HK-2 (cell line): Measurements from ENCODE around the gene POLA1.

ENCODE experiments used
- DNase-seq: peaks from one replicate; pipeline ENCODE4 v3.0.0-alpha.2; 2018; ENCODE audit not compliant: unreplicated experiment

Gene POLA1

GRCh38 chrX:25022499-25023325 lies 329.0 kb downstream of the POLA1 start:
- DNase-seq, result no peak

GRCh38 chrX:25023908-25024307 lies 330.2 kb downstream of the POLA1 start:
- DNase-seq, result no peak

DNA sequence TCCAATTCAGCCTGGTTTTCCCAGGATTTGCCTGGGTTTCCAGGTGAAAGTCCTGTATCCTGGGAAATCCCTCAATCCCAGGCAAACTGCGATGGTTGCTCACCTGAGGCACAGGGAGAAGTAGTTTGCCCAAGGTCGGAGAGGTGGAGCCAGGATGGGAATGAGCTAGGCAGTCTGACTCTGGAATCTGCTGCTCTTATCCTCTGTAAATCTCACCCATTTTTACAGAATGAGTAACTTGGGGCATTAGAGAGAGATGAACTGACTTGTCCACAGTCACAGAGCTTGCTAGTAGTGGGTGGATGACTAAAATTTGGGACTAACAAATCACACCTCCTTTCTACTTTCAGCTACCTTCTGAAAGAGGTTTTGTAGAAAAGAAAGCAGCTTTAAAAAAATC lies 331.9 kb downstream of the POLA1 start:
- DNase-seq, result no peak

GRCh38 chrX:25026576-25026975 lies 332.9 kb downstream of the POLA1 start:
- DNase-seq, result no peak

GRCh38 chrX:25028726-25029125 lies 335.0 kb downstream of the POLA1 start:
- no peak for DNase-seq

DNA sequence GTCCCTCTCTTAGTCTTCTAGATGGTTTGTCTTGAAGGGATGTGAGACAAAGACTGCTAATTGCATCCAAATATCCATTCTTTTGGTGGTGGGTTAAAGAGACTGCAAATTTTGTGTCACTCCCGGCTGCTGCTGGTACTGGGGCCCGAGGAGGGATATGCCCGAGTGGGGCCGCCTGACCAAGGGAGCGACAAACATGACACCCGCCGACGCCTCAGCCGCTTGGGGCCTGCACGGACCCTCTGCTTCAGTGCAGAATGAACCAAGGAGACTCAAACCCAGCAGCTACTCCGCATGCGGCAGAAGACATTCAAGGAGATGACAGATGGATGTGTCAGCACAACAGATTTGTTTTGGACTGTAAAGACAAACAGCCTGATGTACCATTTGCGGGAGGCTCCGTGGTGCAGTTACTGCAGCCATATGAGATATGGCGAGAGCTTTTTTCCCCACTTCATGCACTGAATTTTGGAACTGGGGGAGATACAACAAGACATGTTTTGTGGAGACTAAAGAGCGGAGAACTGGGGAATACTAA lies 335.6 kb downstream of the POLA1 start:
- DNase-seq, result no peak

DNA sequence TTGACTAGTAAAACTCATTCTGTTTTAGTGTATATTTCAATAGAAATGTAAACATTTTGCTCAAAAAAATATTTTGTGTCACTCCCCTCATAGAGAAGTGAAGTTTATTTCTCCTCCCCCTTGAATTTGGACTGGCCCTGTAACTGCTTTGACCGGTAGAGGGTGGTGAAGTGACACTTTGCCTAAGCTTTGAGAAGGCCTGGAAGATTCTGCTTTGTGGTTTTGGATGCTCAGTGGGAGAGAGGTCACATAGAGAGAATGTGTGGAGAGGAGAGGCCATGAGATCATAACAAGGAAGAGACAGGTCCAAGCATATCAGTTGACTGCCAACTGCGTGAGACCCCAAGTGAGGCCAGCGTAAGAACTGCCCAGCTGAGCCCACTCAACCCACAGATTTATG lies 341.2 kb downstream of the POLA1 start:
- no peak for DNase-seq

DNA sequence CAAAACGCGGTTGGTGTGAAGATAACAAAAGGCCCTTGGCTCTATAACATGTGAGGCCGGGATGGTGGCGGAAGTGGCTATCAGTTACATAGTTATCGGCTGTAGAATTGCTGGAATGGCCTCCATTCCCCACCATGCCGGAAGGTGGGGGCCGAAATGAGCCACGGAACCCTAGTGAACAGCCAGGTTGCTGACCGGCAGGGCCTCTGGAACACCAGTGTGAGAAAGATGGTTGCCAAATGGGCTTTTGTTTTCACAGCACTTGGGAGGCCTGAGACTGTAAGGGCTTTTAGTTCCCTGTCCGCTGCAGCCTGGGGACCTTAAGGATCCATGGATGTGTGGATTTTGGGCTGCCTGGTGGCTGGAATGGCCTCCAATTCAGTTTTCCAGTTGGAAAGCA lies 345.3 kb downstream of the POLA1 start:
- DNase-seq, result no peak

DNA sequence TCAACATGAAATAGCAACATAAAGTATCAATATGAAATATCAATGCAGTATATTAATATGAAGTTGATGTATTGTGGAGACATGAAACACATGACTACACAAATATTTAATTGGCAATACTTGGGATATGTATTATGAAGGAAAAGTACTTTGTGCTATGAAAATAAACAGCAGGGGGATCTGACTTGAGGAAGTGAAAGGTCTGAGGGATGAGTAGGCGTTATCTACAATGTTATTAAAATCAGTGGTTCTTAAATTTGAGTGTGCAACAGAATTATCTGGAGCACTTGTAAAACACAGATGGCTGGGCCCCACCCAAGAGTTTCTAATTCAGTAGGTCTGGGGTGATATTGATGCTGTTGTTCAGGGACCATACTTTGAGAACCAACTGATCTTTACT lies 349.5 kb downstream of the POLA1 start:
- no peak for DNase-seq
